GM23338 (cell line): ENCODE measurements around the gene AMFR. TPM values are rescaled to one million over a fixed set of nuclear protein-coding genes. Genes with fewer than 3 reads are reported as not detected.

Experiments used
- ATAC-seq: fragments of 200-7000 bp; cut with Tn5 transposase; 3 replicates; pipeline ENCODE4 v1.9.1; 2020
- DNase-seq: peaks from one replicate; pipeline ENCODE4 v3.0.0-alpha.2; 2015; ENCODE audit warnings: low spot score
- H2AFZ ChIP-seq: fragments of 200-600 bp; sonication (generic); 2 replicates; pipeline ENCODE4 v1.8.0; 2016; ENCODE audit warnings: antibody characterized with exemption, mild to moderate bottlenecking, moderate library complexity
- H3F3A ChIP-seq: fragments of 200-600 bp; sonication (generic); replicated peaks from 2 replicates; pipeline ENCODE4 v1.8.0; 2017; ENCODE audit warnings: antibody characterized with exemption, mixed run types, low read depth
- H3K27ac ChIP-seq: fragments of 200-600 bp; sonication (generic); 2 replicates; pipeline ENCODE4 v1.6.1; 2016; ENCODE audit warnings: low read depth
- H3K27me3 ChIP-seq: fragments of 200-600 bp; sonication (generic); 2 replicates; pipeline ENCODE4 v1.8.0; 2016; ENCODE audit warnings: mild to moderate bottlenecking, mixed run types, moderate library complexity; ENCODE audit not compliant: insufficient read depth
- H3K36me3 ChIP-seq: fragments of 200-600 bp; sonication (generic); 2 replicates; pipeline ENCODE4 v1.8.0; 2016; ENCODE audit warnings: mild to moderate bottlenecking; ENCODE audit not compliant: insufficient read depth
- H3K4me1 ChIP-seq: fragments of 200-600 bp; sonication (generic); 2 replicates; pipeline ENCODE4 v1.8.0; 2016; ENCODE audit warnings: mild to moderate bottlenecking, moderate library complexity; ENCODE audit not compliant: insufficient read depth
- H3K4me2 ChIP-seq: fragments of 200-600 bp; sonication (generic); 2 replicates; pipeline ENCODE4 v1.7.1; 2017; ENCODE audit warnings: mixed run types
- H3K4me3 ChIP-seq: fragments of 200-600 bp; sonication (generic); 2 replicates; pipeline ENCODE4 v1.6.1; 2016; ENCODE audit warnings: mixed run types
- H3K79me2 ChIP-seq: fragments of 200-600 bp; sonication (generic); replicated peaks from 2 replicates; pipeline ENCODE4 v1.8.0; 2017; ENCODE audit warnings: mild to moderate bottlenecking; ENCODE audit not compliant: insufficient read depth
- H3K9me2 ChIP-seq: fragments of 200-600 bp; sonication (generic); 2 replicates; pipeline ENCODE4 v1.8.0; 2017; ENCODE audit not compliant: insufficient read depth
- H4K20me1 ChIP-seq: fragments of 200-600 bp; sonication (generic); replicated peaks from 2 replicates; pipeline ENCODE4 v1.8.0; 2017; ENCODE audit warnings: mild to moderate bottlenecking; ENCODE audit not compliant: insufficient read depth
- H3K27ac Mint-ChIP-seq: 2 replicates; pipeline ENCODE4 v1.8.0; 2020; ENCODE audit warnings: inconsistent platforms, mild to moderate bottlenecking, moderate library complexity, mixed read lengths
- H3K27me3 Mint-ChIP-seq: 3 replicates; pipeline ENCODE4 v1.8.0; 2022; ENCODE audit warnings: low read depth, mild to moderate bottlenecking, moderate library complexity, mixed read lengths, inconsistent platforms; ENCODE audit not compliant: insufficient read depth, poor library complexity
- H3K36me3 Mint-ChIP-seq: 3 replicates; pipeline ENCODE4 v1.8.0; 2021; ENCODE audit warnings: low read depth, mild to moderate bottlenecking, inconsistent platforms, moderate library complexity, mixed read lengths
- H3K4me1 Mint-ChIP-seq: 3 replicates; pipeline ENCODE4 v1.8.0; 2020; ENCODE audit warnings: mild to moderate bottlenecking, inconsistent platforms, mixed read lengths
- H3K4me3 Mint-ChIP-seq: 3 replicates; pipeline ENCODE4 v1.8.0; 2021; ENCODE audit warnings: moderate library complexity, mild to moderate bottlenecking, inconsistent platforms, mixed read lengths
- H3K9me3 Mint-ChIP-seq: 3 replicates; pipeline ENCODE4 v1.8.0; 2020; ENCODE audit warnings: moderate library complexity, mild to moderate bottlenecking, inconsistent platforms, mixed read lengths
- CREB1 ChIP-seq: fragments of 250-450 bp; sonication (Bioruptor Pico); IDR thresholded peaks from 2 replicates; pipeline ENCODE4 v1.5.0; 2020; ENCODE audit warnings: low read depth, mild to moderate bottlenecking, moderate library complexity
- CTCF ChIP-seq, 2 experiments: fragments of 200-600 bp in 1 of 2; sonication (generic) in 1 of 2; conservative IDR thresholded peaks; 2 replicates each; pipeline versions ENCODE4 v1.5.1 to v1.6.1; 2016 to 2017; ENCODE audit warnings: antibody characterized with exemption in 2 of 2, low read depth in 2 of 2, mild to moderate bottlenecking in 2 of 2, moderate library complexity in 1 of 2
- ETS1 ChIP-seq: IDR thresholded peaks from 2 replicates; pipeline ENCODE4 v1.6.1; 2016; ENCODE audit warnings: antibody characterized with exemption
- EZH2phosphoT487 ChIP-seq: fragments of 200-600 bp; sonication (generic); IDR thresholded peaks from one replicate; pipeline ENCODE4 v1.8.1; 2018; ENCODE audit warnings: antibody characterized with exemption; ENCODE audit not compliant: unreplicated experiment
- JUNB ChIP-seq: IDR thresholded peaks from one replicate; pipeline ENCODE4 v1.6.1; 2016; ENCODE audit warnings: antibody characterized with exemption; ENCODE audit not compliant: unreplicated experiment
- POLR2AphosphoS5 ChIP-seq: IDR thresholded peaks from 2 replicates; pipeline ENCODE4 v1.6.1; 2016; ENCODE audit warnings: antibody characterized with exemption, low read depth
- REST ChIP-seq: IDR thresholded peaks from one replicate; pipeline ENCODE4 v1.6.1; 2018; ENCODE audit warnings: antibody characterized with exemption; ENCODE audit not compliant: unreplicated experiment
- STAT1 ChIP-seq: IDR thresholded peaks from one replicate; pipeline ENCODE4 v1.6.1; 2016; ENCODE audit warnings: antibody characterized with exemption; ENCODE audit not compliant: unreplicated experiment
- ZNF114 ChIP-seq: fragments of 250-450 bp; sonication (Bioruptor Pico); IDR thresholded peaks from 2 replicates; pipeline ENCODE4 v1.5.0; 2020; ENCODE audit warnings: mild to moderate bottlenecking, moderate library complexity
- polyA plus RNA-seq: library from polyadenylated mRNA; unstranded; fragments of >200 nt; fragmentation: Nextera tagmentation; extraction: Ambion mirVana; gene quantifications from 2 replicates; pipeline ENCODE4 v1.2.1, GENCODE V29; 2016
- total RNA-seq: library from RNA; depleted of rRNA; stranded (reverse); fragments of >200 nt; shearing (Covaris generic); gene quantifications from 2 replicates; pipeline ENCODE4 v1.2.3, GENCODE V29; 2014
- TF ChIP-seq, protein P1 (sequence below): fragments of 250-450 bp; sonication (Bioruptor Pico); IDR thresholded peaks from 2 replicates; pipeline ENCODE4 v1.5.0; 2020; ENCODE audit warnings: mild to moderate bottlenecking, moderate library complexity

The AMFR gene
- total and polyA plus RNA-seq, 2 experiments from 2014 or later: 9.0 to 41.1 TPM

DNA sequence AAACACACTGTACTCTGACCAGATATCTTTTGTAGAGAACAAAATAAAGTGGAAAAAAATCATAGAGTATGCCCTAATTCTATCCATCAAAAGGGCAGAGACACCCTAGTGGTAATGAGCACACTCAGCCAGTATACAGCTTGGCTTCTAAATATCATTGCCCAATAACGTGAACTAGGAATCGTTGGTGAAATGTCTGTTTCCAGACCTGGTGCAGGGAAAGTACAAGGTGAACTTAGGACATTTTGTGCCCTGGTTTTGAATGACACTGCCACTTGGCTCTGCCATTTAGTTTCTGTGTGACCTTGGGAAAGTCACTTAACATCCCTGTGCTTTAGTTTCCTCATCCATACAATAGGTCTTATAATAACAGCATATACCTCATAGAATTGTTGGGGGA is 13.7 kb downstream of the AMFR start:
- Histone ChIP-seq H3K79me2 (peaks cover 30% of the 10 kb centered on the region), H3K4me3 (no peak overlapping the region), H3F3A (no peaks in the 10 kb centered on the region), H3K9me2 (no peaks in the 10 kb centered on the region), H3K27me3 (no peaks in the 10 kb centered on the region), H3K36me3 (peaks cover 3% of the 10 kb centered on the region; the same call in 1 of the 2 replicates), H3K4me1 (peaks cover 20% of the 10 kb centered on the region), H4K20me1 (peaks cover 12% of the 10 kb centered on the region; the same call in 1 of the 2 replicates), H3K27ac (no peak overlapping the region), H2AFZ (no peak overlapping the region), H3K4me2 (no peak overlapping the region)
- no peak for ATAC-seq
- Mint-ChIP-seq H3K36me3 (peaks cover 15% of the 10 kb centered on the region), H3K9me3 (no peaks in the 10 kb centered on the region), H3K4me3 (no peak overlapping the region), H3K4me1 (peaks cover 17% of the 10 kb centered on the region), H3K27me3 (no peaks in the 10 kb centered on the region), H3K27ac (no peak overlapping the region)
- TF ChIP-seq ETS1 (no peak), CREB1 (CRISPR knock-in tag) (no peak)
- DNase-seq: no peak

DNA sequence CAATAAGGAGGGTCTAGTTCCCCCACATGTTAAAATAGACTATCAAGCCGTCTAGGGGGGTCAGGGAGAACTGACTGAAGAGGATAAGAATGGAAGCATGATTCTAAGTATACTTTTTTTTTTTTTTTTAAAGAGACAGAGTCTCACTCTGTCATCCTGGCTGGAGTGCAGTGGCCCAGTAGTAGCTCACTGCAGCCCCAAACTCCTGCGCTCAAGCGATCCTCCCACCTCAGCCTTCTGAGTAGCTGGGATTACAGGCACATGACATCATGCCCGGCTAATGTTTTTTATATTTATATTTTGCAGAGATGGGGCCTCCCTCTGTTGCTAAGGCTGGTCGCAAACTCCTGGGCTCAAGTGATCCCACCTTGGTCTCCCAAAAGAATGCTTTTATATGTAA is 14.2 kb downstream of the AMFR start:
- H3K4me1 Mint-ChIP-seq: peaks cover 17% of the 10 kb centered on the region
- Histone ChIP-seq H3K36me3 (peaks cover 3% of the 10 kb centered on the region; the same call in 1 of the 2 replicates), H3K79me2 (peaks cover 26% of the 10 kb centered on the region), H3K9me2 (no peaks in the 10 kb centered on the region), H3F3A (no peaks in the 10 kb centered on the region), H3K4me1 (peaks cover 15% of the 10 kb centered on the region), H3K4me3 (no peak overlapping the region), H3K4me2 (no peak overlapping the region), H3K27me3 (no peaks in the 10 kb centered on the region), H3K27ac (no peak overlapping the region), H4K20me1 (peaks cover 9% of the 10 kb centered on the region; the same call in 1 of the 2 replicates), H2AFZ (no peak overlapping the region)
- no peaks in the 10 kb centered on the region for H3K9me3 Mint-ChIP-seq
- DNase-seq: no peak
- no peaks in the 10 kb centered on the region for H3K27me3 Mint-ChIP-seq
- no peak overlapping the region for H3K27ac Mint-ChIP-seq
- H3K4me3 Mint-ChIP-seq: no peak overlapping the region
- peaks cover 15% of the 10 kb centered on the region for H3K36me3 Mint-ChIP-seq
- ATAC-seq: no peak
- TF ChIP-seq REST: no peak
- no peak for TF ChIP-seq EZH2phosphoT487
- no peak for TF ChIP-seq POLR2AphosphoS5
- no peak for TF ChIP-seq JUNB
- TF ChIP-seq STAT1: no peak
- TF ChIP-seq ZNF114 (CRISPR knock-in tag): no peak
- TF ChIP-seq, protein P1, sequence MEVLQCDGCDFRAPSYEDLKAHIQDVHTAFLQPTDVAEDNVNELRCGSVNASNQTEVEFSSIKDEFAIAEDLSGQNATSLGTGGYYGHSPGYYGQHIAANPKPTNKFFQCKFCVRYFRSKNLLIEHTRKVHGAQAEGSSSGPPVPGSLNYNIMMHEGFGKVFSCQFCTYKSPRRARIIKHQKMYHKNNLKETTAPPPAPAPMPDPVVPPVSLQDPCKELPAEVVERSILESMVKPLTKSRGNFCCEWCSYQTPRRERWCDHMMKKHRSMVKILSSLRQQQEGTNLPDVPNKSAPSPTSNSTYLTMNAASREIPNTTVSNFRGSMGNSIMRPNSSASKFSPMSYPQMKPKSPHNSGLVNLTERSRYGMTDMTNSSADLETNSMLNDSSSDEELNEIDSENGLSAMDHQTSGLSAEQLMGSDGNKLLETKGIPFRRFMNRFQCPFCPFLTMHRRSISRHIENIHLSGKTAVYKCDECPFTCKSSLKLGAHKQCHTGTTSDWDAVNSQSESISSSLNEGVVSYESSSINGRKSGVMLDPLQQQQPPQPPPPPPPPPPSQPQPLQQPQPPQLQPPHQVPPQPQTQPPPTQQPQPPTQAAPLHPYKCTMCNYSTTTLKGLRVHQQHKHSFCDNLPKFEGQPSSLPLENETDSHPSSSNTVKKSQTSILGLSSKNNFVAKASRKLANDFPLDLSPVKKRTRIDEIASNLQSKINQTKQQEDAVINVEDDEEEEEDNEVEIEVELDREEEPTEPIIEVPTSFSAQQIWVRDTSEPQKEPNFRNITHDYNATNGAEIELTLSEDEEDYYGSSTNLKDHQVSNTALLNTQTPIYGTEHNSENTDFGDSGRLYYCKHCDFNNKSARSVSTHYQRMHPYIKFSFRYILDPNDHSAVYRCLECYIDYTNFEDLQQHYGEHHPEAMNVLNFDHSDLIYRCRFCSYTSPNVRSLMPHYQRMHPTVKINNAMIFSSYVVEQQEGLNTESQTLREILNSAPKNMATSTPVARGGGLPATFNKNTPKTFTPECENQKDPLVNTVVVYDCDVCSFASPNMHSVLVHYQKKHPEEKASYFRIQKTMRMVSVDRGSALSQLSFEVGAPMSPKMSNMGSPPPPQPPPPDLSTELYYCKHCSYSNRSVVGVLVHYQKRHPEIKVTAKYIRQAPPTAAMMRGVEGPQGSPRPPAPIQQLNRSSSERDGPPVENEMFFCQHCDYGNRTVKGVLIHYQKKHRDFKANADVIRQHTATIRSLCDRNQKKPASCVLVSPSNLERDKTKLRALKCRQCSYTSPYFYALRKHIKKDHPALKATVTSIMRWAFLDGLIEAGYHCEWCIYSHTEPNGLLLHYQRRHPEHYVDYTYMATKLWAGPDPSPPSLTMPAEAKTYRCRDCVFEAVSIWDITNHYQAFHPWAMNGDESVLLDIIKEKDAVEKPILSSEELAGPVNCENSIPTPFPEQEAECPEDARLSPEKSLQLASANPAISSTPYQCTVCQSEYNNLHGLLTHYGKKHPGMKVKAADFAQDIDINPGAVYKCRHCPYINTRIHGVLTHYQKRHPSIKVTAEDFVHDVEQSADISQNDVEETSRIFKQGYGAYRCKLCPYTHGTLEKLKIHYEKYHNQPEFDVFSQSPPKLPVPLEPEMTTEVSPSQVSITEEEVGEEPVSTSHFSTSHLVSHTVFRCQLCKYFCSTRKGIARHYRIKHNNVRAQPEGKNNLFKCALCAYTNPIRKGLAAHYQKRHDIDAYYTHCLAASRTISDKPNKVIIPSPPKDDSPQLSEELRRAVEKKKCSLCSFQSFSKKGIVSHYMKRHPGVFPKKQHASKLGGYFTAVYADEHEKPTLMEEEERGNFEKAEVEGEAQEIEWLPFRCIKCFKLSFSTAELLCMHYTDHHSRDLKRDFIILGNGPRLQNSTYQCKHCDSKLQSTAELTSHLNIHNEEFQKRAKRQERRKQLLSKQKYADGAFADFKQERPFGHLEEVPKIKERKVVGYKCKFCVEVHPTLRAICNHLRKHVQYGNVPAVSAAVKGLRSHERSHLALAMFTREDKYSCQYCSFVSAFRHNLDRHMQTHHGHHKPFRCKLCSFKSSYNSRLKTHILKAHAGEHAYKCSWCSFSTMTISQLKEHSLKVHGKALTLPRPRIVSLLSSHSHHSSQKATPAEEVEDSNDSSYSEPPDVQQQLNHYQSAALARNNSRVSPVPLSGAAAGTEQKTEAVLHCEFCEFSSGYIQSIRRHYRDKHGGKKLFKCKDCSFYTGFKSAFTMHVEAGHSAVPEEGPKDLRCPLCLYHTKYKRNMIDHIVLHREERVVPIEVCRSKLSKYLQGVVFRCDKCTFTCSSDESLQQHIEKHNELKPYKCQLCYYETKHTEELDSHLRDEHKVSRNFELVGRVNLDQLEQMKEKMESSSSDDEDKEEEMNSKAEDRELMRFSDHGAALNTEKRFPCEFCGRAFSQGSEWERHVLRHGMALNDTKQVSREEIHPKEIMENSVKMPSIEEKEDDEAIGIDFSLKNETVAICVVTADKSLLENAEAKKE (CRISPR knock-in tag): no peak
- TF ChIP-seq CTCF (conservative IDR thresholded peaks at IDR 0.05; ENCODE audit: low read depth in 2 of 2): no peak
